ENCODE data around the gene UVSSA.

- TF ChIP-seq CTCF (IDR thresholded peaks at IDR 0.05) (no peak), POLR2A (IDR thresholded peaks at IDR 0.05) (no peak), EP300 (IDR thresholded peaks at IDR 0.05) (no peak)
These were observed 20.1 kb upstream of the UVSSA start for GRCh38 chr4:1326751-1327525.

All from sigmoid colon (tissue), 4 donors.